NCI-H146 (cell line): ENCODE data around the gene ITPR3.
A peak's percentile ranks its signal among the peaks of the same experiment; 100 is the strongest.

Source experiments
- DNase-seq: peaks from one replicate; lab custom pipeline; 2025; lab: John Stamatoyannopoulos, UW

Gene ITPR3

GRCh38 chr6:33719326-33719987 is 98.3 kb downstream of the ITPR3 start:
- DNase-seq: no peak

GRCh38 chr6:33720998-33721397 is 99.9 kb downstream of the ITPR3 start:
- peak; percentile 19 for DNase-seq

DNA sequence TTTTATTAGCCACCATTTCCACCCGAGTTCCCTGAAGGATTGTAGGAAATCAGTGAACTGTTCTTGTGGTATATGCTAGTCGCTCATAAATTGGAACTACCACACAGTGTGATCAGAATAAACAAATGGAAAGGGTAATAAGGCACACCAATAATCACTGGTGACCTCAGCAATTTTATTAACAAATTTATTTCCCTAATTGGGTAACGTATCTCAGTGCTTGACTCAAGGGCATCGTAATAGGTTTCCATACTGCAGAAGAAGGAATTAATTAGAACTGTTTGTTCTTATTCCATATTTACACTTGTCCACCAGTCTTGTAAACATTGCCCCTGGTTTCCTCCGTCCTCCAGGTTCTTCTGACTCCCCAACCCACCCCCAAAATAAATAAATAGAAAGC is 100.4 kb downstream of the ITPR3 start:
- DNase-seq: no peak

- DNase-seq: no peak
Observed at GRCh38 chr6:33722103-33722623, 101.0 kb downstream of the ITPR3 start.

GRCh38 chr6:33723371-33724085 is 102.4 kb downstream of the ITPR3 start:
- no peak for DNase-seq

GRCh38 chr6:33724102-33725023 is 103.2 kb downstream of the ITPR3 start:
- DNase-seq: no peak

DNA sequence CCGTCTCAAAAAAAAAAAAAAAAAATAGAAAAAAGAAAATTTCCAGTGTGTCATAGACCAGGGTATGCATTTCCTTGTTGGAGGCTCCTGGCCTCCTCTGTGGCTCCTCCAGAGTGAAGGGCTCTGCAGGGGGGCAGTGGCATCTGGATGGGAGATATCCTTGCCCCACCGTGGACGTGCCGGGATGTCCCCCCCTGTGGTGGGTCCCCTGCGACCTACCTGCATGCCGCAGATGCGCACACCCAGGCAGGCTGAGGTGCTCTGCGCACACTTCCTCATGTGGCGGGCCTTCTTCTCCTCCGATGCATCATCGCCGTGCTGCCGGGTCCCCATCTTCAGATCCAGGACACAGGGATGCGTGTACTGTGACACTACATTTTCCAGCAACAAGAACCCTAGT is 104.1 kb downstream of the ITPR3 start:
- DNase-seq: no peak

GRCh38 chr6:33725891-33726673 is 105.0 kb downstream of the ITPR3 start:
- DNase-seq: no peak

DNA sequence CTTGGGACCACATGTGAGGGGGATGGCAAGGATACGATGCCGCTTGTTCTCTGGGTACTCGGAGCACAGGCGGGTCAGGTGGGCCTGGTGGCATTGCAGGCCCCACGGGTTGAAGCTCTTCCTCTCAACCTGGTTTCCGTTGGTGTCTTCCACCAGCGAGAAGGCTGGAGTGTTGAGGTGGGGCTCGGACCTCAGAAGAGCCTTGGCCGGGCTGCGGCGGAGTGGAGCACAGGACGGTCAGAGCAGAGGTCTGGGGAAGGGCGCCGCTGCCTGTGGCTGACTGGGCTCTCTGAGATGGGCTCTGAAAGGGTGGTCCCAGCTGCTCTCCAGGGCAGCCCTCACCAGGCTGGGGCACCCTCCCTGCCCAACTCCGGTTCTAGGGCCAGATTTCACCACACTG is 105.6 kb downstream of the ITPR3 start:
- DNase-seq: no peak

GRCh38 chr6:33727126-33727525 is 106.0 kb downstream of the ITPR3 start:
- no peak for DNase-seq

- no peak for DNase-seq
Observed at GRCh38 chr6:33727932-33728331, 106.8 kb downstream of the ITPR3 start.

DNA sequence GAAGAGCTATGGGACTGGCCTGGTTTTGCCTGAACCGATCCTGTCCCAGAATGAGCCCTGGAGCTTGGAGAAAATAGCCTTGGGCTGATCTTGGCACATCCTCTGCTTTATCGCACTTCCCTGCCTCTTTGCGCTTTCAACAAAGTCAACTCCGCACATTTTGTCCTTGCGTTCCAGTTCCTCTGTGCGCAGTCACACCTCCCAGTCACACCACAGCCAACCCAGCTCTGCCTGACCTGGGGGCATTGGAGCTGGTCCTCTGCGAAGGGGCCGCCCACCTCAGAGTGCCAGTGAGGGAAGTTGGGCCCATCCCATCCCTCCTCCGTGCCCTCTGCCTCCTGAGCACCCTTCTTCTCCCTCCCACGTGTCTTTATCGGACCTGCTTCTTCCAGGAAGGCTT is 107.3 kb downstream of the ITPR3 start:
- no peak for DNase-seq

GRCh38 chr6:33729059-33729458 is 107.9 kb downstream of the ITPR3 start:
- DNase-seq: no peak

GRCh38 chr6:33730611-33731010 is 109.5 kb downstream of the ITPR3 start:
- DNase-seq: no peak

DNA sequence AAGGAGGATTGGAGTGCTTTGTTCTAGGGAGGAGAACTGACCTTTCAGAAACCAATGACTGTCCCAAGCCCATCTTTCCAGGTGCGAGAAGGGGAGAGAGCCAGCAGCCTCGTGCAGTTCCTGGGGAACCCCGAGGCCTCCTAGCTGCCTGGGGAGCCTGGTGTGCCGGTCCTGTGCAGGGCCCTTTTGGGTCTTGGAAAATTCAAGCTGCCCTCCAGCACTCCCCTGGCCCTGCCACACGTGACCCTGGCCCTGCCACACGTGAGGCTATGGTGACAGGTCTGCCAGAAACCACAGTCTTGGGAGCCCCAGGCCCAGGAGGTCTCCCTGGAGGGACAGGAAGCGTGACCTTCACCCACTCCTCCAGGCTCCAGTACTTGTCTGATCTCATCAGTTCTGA is 109.9 kb downstream of the ITPR3 start:
- DNase-seq: no peak

GRCh38 chr6:33731751-33732282 is 110.7 kb downstream of the ITPR3 start:
- DNase-seq: no peak

DNA sequence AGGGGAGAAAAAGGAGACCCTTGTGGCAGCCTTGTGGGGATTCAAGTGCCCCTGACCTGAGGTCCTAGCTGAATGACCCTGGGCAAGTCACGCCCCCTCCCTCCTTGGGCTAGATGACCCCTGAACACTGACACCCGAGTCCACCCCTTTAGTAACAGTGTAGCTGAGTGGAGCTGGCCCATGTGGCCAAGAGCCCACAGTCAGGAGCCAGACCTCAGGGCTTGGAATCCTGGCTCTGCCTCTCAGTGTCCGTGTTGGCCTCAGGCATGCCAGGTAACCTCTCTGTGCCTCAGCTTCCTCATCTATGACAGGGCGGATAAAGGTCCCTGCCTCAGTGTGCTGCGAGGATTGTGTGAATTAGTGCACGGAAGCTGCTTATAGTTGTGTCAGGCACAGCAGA is 111.3 kb downstream of the ITPR3 start:
- no peak for DNase-seq

DNA sequence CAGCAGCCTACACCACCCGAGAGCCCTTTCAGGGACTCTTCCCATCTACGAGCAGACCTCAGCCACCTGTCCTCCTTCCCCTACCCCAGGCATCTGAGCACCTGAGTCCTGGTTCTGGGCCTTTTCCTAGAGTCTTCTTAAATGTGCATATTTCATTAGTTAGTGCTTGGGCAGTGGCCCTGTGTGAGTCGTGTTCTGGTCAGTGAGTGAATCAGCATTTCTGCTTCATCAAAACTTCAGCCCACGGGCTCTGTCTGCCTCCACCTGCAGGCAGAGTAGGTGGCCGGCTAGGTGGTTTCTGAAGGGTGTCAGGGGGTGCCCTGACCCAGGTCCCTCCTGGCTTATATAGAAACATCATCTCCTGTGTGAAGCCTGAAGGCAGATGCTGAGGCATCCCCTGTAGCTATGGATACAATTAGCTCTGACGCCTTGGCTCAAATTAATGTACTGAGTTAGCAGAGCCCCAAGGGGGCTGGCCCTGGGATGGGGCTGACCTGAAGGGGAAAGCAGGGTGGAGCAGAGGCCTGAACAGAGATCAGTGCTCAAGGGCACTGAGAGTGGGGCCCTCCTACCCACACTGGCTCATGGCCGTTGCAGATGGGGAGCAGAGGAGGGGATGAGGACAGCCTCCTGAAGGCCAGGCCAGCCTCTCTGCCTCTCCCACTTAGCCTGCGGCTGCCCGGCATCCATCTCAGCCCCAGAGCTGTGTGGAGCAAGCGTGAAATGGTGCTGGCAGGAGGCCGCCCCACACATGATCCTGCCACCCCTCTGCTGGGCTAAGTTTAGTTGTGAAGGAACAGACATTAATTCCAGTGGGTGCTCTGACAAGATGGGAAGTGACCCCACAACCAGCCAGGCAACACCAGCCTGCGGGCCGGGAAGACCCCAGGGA is 111.9 kb downstream of the ITPR3 start:
- no peak for DNase-seq

- no peak for DNase-seq
Observed at GRCh38 chr6:33733709-33734007, 112.5 kb downstream of the ITPR3 start.

DNA sequence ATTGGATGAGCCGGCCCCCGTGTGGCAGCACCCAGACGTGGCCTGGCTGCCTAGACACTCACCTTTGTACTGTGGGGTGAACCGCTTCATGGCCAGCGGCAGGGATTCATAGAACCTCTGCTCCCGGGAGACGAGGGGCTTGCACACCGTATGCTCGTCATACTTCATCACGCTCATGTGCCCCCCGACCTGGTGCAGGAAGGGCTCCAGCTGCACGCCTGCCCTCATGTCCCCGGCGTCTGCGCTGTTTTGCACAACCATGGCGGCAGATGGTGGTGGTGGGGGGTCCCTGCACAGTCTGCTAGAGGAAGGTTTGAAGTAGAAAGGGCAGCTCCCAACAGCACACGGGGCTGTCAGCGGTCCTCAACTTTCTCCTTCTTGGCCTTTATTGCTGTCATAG is 114.1 kb downstream of the ITPR3 start:
- DNase-seq: no peak
